NAMALWA (cell line): ENCODE results near the gene FCHSD2.

Source experiments
- DNase-seq: peaks from one replicate; pipeline ENCODE4 v3.0.0-alpha.2; 2015; ENCODE audit warnings: low spot score

FCHSD2 gene

GRCh38 chr11:72833811-72834493 is 308.2 kb downstream of the FCHSD2 start:
- DNase-seq: peak; percentile 4

- DNase-seq: peak; percentile 4
Measured at GRCh38 chr11:72833083-72833733, 308.9 kb downstream of the FCHSD2 start.

DNA sequence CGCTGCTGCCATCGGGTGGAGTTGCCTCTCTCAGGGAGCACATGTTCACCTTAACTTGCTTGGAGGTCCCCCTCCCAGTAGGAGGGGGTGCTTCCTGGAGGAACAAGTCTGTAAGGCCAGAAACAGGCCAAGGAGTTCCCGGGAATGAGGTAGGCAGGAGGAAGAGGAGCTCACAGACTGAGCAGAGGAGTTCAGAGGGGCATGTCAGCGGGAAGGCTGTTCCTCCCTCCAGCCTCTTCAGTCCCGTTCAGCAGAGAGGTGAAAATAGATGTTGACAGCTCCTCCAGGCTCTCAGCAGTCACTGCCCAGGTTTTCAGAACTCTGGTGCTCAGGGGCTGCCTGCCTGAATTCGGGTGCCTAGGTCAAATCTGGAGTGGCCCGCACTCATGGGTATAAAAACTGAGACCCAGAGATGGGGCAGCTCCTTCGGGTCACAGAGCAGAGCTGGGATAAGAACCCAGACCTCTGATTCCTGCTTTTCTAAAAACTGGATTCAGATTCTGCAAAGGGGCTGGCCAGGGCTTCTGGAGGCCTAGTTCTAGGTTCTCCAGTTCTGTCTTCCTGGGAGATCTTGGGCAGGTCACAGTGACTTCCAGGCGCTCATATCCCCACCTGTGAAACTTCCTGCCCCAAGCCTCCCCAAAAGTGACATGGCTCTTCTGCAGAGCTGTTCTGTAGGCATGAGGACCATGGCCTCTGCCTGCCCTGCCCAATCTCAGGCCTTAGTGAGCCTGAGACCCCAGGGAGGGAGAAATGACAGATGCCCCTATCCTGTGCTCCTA is 309.6 kb downstream of the FCHSD2 start:
- no peak for DNase-seq

DNA sequence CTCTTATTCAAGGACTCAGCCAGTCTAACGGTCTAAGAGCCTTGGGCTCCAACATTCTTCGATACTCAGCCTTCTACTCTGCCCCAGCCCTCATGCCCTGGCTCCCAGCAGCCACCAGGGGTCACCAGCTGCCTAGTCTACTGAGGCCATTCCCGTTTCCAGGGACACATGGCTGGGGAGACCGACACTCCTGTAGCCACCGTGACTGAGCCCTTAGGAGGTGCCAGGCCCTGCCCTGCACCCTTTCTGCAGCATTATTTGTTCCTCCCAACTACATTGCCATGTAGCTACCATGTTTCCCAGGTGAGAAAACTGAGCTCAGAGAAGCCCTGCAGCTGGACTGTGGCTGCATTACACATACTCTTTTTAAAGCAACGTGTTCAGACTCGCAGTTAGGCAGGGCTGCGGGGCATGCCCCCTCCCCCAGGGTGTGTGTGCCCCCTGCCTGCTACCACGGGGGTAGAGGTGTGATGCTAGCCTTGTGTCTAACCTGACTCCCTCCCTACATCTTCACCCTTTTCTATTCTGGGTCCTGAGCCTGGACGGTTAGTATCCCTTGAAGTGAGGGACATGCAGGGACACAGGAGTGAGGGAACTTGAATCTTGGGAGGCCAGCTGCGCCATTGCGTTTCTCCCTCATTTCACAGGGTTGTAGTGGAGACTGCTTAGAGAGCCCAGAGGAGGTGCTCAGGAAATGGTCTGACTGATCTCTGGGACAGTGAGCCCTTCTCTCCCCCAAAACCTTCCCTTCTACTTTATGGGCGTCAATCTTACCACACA is 310.4 kb downstream of the FCHSD2 start:
- DNase-seq: peak; percentile 78

DNA sequence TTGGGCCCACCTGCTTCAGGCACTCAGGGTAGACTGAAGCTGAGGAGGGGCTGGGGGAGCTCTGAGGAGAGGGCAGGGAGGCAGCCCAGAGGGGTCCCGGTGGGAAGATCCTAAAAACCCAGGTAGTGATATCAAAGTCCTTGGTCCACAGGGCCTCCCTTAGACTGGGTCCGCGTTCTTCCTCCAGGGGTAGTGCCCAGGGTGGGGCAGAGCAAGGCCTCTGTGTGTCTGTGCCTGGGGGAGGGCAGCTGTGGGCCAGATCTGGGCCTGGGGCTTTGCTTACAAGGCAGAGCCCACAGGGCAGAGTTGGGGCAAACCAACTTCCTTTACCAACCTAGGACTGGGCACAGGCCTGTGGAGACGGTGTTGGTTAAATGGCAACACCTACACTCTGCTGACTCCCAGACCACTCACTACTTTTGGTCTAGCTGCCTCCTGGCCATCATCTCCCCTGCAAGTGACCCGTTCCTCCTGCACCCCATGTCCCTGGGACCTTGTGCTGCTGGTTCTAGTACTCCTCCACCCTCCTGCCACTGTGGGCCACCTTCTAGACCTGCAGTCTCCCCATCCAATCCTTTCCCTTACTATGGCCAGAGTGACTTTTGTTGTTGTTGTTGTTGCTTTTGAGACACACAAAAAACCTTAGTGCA is 312.1 kb downstream of the FCHSD2 start:
- DNase-seq: no peak

GRCh38 chr11:72829178-72829577 is 312.9 kb downstream of the FCHSD2 start:
- DNase-seq: no peak

- no peak for DNase-seq
Measured at GRCh38 chr11:72828692-72829101, 313.4 kb downstream of the FCHSD2 start.

- DNase-seq: no peak
Measured at GRCh38 chr11:72828081-72828567, 314.0 kb downstream of the FCHSD2 start.

DNA sequence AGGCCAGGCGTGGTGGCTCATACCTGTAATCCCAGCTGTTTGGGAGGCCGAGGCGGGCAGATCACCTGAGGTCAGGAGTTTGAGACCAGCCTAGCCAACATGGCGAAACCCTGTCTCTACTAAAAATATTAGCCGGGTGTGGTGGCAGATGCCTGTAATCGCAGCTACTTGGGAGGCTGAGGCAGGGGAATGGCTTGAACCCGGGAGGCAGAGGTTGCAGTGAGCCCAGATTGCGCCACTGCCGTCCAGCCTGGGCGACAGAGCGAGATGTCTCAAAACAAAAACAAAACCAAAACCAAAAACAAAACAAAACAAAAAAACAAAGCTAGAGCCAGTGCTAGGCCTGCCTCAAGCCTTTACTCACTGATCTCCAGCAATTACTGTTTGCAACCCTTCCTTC is 314.5 kb downstream of the FCHSD2 start:
- DNase-seq: peak; percentile 41

DNA sequence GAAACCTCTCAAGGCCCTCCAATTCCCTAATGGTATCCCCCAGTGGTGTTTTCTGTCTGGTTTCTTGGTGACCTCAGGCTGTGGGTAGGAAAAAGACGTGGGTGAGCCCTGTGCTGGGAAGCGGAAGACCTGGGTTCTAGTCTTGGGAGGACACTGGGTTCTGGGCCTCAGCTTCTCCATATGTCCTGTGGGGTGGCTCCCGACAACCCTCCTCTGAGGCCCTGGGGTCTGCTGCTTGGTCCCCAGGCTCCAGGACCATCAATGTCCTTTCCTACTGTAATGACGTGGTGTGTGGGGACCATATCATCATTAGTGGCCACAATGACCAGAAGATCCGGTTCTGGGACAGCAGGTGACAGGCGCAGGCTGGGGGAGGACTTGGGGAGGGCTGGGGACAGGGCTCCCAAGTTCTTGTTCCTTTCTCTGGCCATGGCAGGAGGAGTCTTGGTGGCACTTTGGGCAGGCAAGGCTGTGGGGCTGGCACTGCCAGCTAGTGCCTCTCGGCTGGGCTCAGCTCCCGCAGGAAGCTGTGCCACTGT is 315.1 kb downstream of the FCHSD2 start:
- DNase-seq: no peak

GRCh38 chr11:72826191-72826941 is 315.8 kb downstream of the FCHSD2 start:
- DNase-seq: no peak

DNA sequence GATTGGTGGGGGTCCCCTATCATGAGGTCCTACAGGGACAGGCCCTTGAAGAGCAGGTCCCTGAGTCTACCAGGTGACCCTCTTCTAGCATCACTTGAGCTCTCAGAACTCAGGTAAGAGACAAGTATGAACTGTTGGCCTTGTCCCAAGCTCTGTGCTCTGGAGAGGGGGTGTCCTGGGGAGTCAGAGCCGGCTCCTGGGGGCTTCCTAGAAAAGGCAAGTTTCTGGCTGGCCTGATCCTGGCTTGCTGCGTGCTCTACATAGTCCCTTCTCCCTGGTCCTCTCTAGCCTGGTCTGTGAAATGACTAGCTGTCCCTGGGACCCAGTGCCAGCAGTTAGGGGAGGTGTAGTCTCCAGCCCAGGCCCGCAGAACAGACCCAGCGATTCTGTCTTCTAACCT is 316.5 kb downstream of the FCHSD2 start:
- no peak for DNase-seq

DNA sequence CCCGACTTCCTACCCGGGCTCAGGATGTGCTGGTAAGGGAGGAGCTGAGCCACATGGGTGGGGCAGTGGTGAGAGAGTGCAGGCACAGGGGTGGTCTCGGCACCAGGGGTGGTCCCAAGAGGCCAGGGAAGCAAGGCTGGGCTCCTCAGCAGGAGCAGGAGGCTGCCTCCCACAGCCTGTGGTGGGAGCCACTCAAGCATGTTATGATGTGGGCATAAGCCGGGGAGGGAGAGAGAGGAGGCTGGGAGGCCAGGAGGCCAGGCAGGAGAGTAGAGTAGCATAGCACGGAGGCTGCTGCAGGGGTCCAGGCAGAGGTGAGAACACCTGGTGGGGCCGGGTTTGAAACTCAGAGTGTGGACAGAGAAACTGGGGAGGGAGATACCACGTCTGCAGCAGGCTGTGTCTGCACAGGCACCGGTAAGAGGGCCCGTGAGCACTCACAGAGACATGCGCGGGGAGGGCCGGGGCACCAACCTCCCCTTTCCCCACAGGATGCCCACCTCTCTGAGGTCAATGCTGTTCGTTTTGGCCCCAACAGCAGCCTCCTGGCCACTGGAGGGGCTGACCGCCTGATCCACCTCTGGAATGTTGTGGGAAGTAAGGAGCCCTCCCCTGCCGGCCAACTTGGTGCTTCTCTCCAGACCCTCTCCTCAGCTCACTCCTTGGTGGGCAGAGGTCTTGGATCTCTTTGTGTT is 317.2 kb downstream of the FCHSD2 start:
- no peak for DNase-seq

DNA sequence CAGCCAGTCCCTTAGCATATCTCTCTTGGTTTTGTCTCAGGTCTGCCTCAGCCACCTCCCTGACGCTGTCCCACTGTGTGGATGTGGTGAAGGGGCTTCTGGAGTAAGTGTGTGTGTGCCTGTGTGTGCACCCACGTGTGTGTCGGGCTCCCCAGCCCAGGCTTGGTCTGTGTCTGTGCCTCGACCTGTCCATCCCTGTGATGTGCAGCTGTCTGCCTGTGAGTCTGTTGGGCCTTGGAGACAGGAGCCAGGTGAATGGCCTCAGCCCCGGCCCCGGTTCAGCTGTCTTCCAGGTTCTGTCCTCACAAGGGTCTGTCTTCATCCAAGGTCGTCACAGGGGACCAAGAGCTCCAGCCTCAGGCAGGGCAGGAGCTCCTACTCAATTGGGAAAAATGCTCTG is 318.1 kb downstream of the FCHSD2 start:
- DNase-seq: no peak

DNA sequence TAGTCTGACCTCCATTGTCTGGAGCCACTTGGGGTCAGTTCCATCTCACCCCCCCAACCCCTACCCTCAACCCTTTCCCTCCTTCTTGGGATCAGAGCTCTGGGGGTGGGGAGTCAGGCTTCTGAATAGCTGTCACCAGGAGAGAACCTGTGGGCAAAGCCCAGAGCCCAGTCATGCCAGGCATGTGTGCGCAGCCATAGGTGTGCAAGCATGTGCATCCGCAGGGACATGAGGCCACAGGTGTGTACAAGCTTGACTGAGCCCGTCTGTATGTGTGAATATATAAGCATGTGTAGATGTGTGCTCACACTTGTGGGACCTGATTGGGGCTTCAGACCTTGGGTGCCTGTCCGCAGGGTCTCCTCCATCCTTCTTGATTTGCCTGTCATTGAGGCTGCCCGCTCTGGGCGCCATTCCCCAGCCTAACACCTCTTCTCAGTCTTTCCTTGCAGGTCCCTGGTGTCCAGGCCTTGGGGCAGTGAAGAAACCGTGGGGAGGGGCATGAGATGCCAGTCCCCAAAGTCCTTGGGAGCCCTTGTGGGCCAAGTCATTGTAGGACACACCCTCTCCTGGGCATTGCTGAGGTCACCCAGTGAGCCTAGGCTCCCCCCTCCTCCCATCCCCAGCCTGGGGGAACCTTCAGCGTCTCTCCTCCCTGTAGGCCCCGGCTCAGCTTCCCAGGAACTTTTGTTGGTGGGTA is 318.9 kb downstream of the FCHSD2 start:
- peak; percentile 20 for DNase-seq

DNA sequence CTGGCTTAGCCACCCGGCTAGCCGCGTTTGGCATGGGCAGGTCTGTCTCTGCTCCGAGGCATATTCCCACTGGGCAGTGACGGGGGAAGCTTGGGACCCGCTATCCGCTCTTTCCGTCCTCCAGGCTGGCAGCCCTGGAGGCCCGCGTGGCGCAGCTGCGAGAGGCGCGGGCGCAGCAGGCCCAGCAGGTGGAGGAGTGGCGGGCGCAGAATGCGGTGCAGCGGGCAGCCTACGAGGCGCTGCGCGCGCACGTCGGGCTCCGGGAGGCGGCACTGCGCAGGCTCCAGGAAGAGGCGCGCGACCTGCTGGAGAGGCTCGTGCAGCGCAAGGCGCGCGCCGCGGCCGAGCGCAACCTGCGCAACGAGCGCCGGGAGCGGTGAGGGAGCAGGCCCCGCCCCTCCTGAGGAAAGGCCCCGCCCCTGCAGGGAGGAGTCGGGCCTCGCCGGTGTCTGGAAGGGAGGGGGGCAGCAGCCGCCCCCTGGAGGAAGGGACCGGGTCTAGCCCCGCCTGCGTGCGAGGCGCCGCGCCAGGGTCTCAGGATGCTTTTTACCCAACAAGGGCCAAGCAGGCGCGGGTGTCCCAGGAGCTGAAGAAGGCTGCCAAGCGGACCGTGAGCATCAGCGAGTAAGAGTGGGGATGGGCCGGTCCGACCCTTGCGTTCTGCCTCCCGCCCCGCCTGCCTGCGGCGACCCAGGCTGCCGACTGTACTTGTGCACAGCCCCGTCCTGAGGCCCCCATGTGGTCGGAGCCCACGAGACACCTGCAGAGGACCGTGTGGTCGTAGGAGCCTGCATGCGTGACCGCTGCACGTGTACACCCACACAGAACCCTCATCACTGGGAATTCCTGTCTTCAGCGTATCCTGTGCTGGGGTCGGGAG is 320.0 kb downstream of the FCHSD2 start:
- peak; percentile 87 for DNase-seq

GRCh38 chr11:72821221-72821919 is 320.7 kb downstream of the FCHSD2 start:
- DNase-seq: no peak
